Liver (tissue), 9 donors: Measurements from ENCODE around the gene TBC1D7. TPM values are rescaled to one million over a fixed set of nuclear protein-coding genes. Genes with fewer than 3 reads are reported as not detected.

Experiments
- DNase-seq: peaks from one replicate; pipeline ENCODE4 v3.0.0-alpha.2; 2017; ENCODE audit warnings: low spot score
- H3K27ac ChIP-seq, 2 donors: one replicate each; pipeline ENCODE4 v1.7.0; 2013; ENCODE audit warnings: inconsistent platforms in 2 of 2, low read length in 2 of 2, control low read depth in 1 of 2, low read depth in 1 of 2, mild to moderate bottlenecking in 1 of 2
- H3K27me3 ChIP-seq, 4 donors: one replicate each; pipeline versions ENCODE4 v1.6.1 to v1.7.0; 2013; ENCODE audit warnings: low read length in 3 of 4, inconsistent platforms in 1 of 4, mild to moderate bottlenecking in 1 of 4, moderate library complexity in 1 of 4; ENCODE audit not compliant: control insufficient read depth in 4 of 4, insufficient read depth in 4 of 4
- H3K36me3 ChIP-seq, 4 donors: one replicate each; pipeline versions ENCODE4 v1.6.1 to v1.7.0; 2013; ENCODE audit warnings: low read length in 3 of 4, mild to moderate bottlenecking in 3 of 4, low read depth in 1 of 4, moderate library complexity in 1 of 4; ENCODE audit not compliant: control insufficient read depth in 4 of 4, insufficient read depth in 3 of 4
- H3K4me1 ChIP-seq, 4 donors: one replicate each; pipeline versions ENCODE4 v1.6.1 to v1.7.0; 2013; ENCODE audit warnings: low read length in 3 of 4, mild to moderate bottlenecking in 3 of 4, moderate library complexity in 1 of 4; ENCODE audit not compliant: control insufficient read depth in 4 of 4, insufficient read depth in 4 of 4
- H3K4me3 ChIP-seq, 3 donors: one replicate each; pipeline versions ENCODE4 v1.6.1 to v1.7.0; 2013; ENCODE audit warnings: low read length in 3 of 3, control low read depth in 1 of 3, low read depth in 1 of 3, mild to moderate bottlenecking in 1 of 3
- H3K9ac ChIP-seq, 2 donors: one replicate each; pipeline ENCODE4 v1.7.0; 2013; ENCODE audit warnings: low read length in 2 of 2, mild to moderate bottlenecking in 2 of 2, moderate library complexity in 2 of 2, control low read depth in 1 of 2, low read depth in 1 of 2
- H3K9me3 ChIP-seq, 4 donors: one replicate each; pipeline versions ENCODE4 v1.6.1 to v1.7.0; 2013; ENCODE audit warnings: low read length in 3 of 4; ENCODE audit not compliant: control insufficient read depth in 4 of 4
- ATF3 ChIP-seq: IDR thresholded peaks from 2 replicates; pipeline ENCODE4 v1.6.1; 2016; ENCODE audit warnings: antibody characterized with exemption
- FOXA1 ChIP-seq: IDR thresholded peaks from 2 replicates; pipeline ENCODE4 v1.6.1; 2016; ENCODE audit warnings: antibody characterized with exemption
- FOXA2 ChIP-seq: IDR thresholded peaks from 2 replicates; pipeline ENCODE4 v1.6.1; 2016; ENCODE audit warnings: antibody characterized with exemption
- GABPA ChIP-seq, 2 donors: IDR thresholded peaks in 1 of 2; conservative IDR thresholded peaks in 1 of 2; 2 replicates each; pipeline ENCODE4 v1.6.1; 2016; ENCODE audit warnings: antibody characterized with exemption in 2 of 2, mild to moderate bottlenecking in 1 of 2, moderate library complexity in 1 of 2
- HNF4A ChIP-seq, 2 donors: conservative IDR thresholded peaks; 2 replicates each; pipeline ENCODE4 v1.6.1; 2016; ENCODE audit warnings: antibody characterized with exemption in 2 of 2, mild to moderate bottlenecking in 2 of 2
- HNF4G ChIP-seq: IDR thresholded peaks from 2 replicates; pipeline ENCODE4 v1.6.1; 2016; ENCODE audit warnings: antibody characterized with exemption
- JUND ChIP-seq, 2 donors: IDR thresholded peaks; 2 replicates each; pipeline ENCODE4 v1.6.1; 2016; ENCODE audit warnings: antibody characterized with exemption in 2 of 2
- NR2F2 ChIP-seq: IDR thresholded peaks from 2 replicates; pipeline ENCODE4 v1.6.1; 2016; ENCODE audit warnings: antibody characterized with exemption
- RAD21 ChIP-seq, 2 donors: IDR thresholded peaks; 2 replicates each; pipeline ENCODE4 v1.6.1; 2016; ENCODE audit warnings: antibody characterized with exemption in 2 of 2, mild to moderate bottlenecking in 2 of 2
- REST ChIP-seq: IDR thresholded peaks from 2 replicates; pipeline ENCODE4 v1.6.1; 2016; ENCODE audit warnings: antibody characterized with exemption, mild to moderate bottlenecking
- RXRA ChIP-seq, 2 donors: IDR thresholded peaks; 2 replicates each; pipeline ENCODE4 v1.6.1; 2017 to 2018; ENCODE audit warnings: antibody characterized with exemption in 2 of 2, mild to moderate bottlenecking in 1 of 2
- TAF1 ChIP-seq: conservative IDR thresholded peaks from 2 replicates; pipeline ENCODE4 v1.6.1; 2016; ENCODE audit warnings: antibody characterized with exemption, mild to moderate bottlenecking
- YY1 ChIP-seq: IDR thresholded peaks from 2 replicates; pipeline ENCODE4 v1.6.1; 2016; ENCODE audit warnings: antibody characterized with exemption, mild to moderate bottlenecking
- ZBTB33 ChIP-seq: IDR thresholded peaks from 2 replicates; pipeline ENCODE4 v1.6.1; 2016; ENCODE audit warnings: antibody characterized with exemption
- WGBS: extraction: QIAGEN DNeasy Blood & Tissue Kit; methylation state at CpG from one replicate; pipeline ENCODE4 v1.1.7; 2013; 5-methylcytosine and 5-hydroxymethylcytosine counted together
- polyA plus RNA-seq, 2 donors: library from polyadenylated mRNA; stranded (reverse) in 1 of 2; unstranded in 1 of 2; fragments of 200-250 nt in 1 of 2; fragments of >200 nt in 1 of 2; fragmentation: Nextera tagmentation in 1 of 2; extraction: Ambion mirVana in 1 of 2; gene quantifications; one replicate each; pipeline versions ENCODE4 v1.2.1 to v1.2.3, GENCODE V29; 2013 to 2015
- total RNA-seq, 2 donors: library from RNA; depleted of rRNA; stranded (reverse); fragments of >200 nt; gene quantifications; one replicate each; pipeline ENCODE4 v1.2.3, GENCODE V29; 2014
- donor health status: healthy.
- donor health status: healthy.
- donor health status: healthy.
- donor health status: healthy.
- donor health status: healthy.

The TBC1D7 gene
- total and polyA plus RNA-seq, 4 donors, result 9.6 to 18.8 (median 10.6) TPM

GRCh38 chr6:13261464-13261994 is 66.8 kb downstream of the TBC1D7 start:
- H3K9me3 ChIP-seq, result no peaks in the 10 kb centered on the region
- H3K4me1 ChIP-seq, result peaks cover 0 to 4% (median 2%) of the 10 kb centered on the region in 4 donors
- H3K4me3 ChIP-seq, result no peak overlapping the region
- H3K27ac ChIP-seq, result no peak overlapping the region
- no peaks in the 10 kb centered on the region for H3K36me3 ChIP-seq
- TF ChIP-seq HNF4G, result no peak
- no peak for TF ChIP-seq HNF4A (conservative IDR thresholded peaks at IDR 0.05)
- TF ChIP-seq NR2F2, result no peak
- no peak for TF ChIP-seq RAD21 (IDR thresholded peaks at IDR 0.05)
- TF ChIP-seq GABPA (IDR thresholded peaks at IDR 0.05 in 1 of 2, conservative IDR thresholded peaks at IDR 0.05 in 1 of 2), result no peak
- peak in 1 of 2 donors; percentile 24 for TF ChIP-seq RXRA (IDR thresholded peaks at IDR 0.05)
- H3K27me3 ChIP-seq, result no peaks in the 10 kb centered on the region
- 66% methylated on average over 1 of the region's 1 CpG for WGBS
- DNase-seq, result no peak
- H3K9ac ChIP-seq, result no peak overlapping the region

GRCh38 chr6:13260831-13261230 is 67.5 kb downstream of the TBC1D7 start:
- H3K36me3 ChIP-seq, result no peaks in the 10 kb centered on the region
- no peak overlapping the region for H3K9ac ChIP-seq
- TF ChIP-seq RAD21 (IDR thresholded peaks at IDR 0.05) (no peak), REST (no peak), GABPA (IDR thresholded peaks at IDR 0.05 in 1 of 2, conservative IDR thresholded peaks at IDR 0.05 in 1 of 2) (no peak), FOXA2 (no peak), TAF1 (no peak)
- peaks cover 0 to 3% (median 1%) of the 10 kb centered on the region in 4 donors for H3K9me3 ChIP-seq
- no peak for DNase-seq
- H3K27ac ChIP-seq, result no peak overlapping the region
- peaks cover 0 to 7% (median 2%) of the 10 kb centered on the region in 4 donors for H3K4me1 ChIP-seq
- WGBS, result 90% methylated on average over 5 of the region's 5 CpGs
- H3K4me3 ChIP-seq, result no peak overlapping the region
- H3K27me3 ChIP-seq, result no peaks in the 10 kb centered on the region

- no peak for DNase-seq
- no peak for TF ChIP-seq RAD21 (IDR thresholded peaks at IDR 0.05)
- Histone ChIP-seq H3K9ac (no peak overlapping the region), H3K27ac (no peak overlapping the region), H3K27me3 (no peaks in the 10 kb centered on the region), H3K4me1 (peaks cover 0 to 7% (median 2%) of the 10 kb centered on the region in 4 donors), H3K9me3 (peaks cover 0 to 10% (median 3%) of the 10 kb centered on the region in 4 donors), H3K36me3 (no peaks in the 10 kb centered on the region), H3K4me3 (no peak overlapping the region)
- WGBS, result 93% methylated on average over 7 of the region's 7 CpGs
These were observed 68.2 kb downstream of the TBC1D7 start for GRCh38 chr6:13260101-13260598.

GRCh38 chr6:13259393-13259792 is 68.9 kb downstream of the TBC1D7 start:
- Histone ChIP-seq H3K9ac (no peak overlapping the region), H3K27me3 (no peaks in the 10 kb centered on the region), H3K4me1 (peaks cover 0 to 7% (median 2%) of the 10 kb centered on the region in 4 donors), H3K9me3 (peaks cover 0 to 12% (median 3%) of the 10 kb centered on the region in 4 donors), H3K36me3 (no peaks in the 10 kb centered on the region), H3K4me3 (no peak overlapping the region), H3K27ac (no peak overlapping the region)
- no peak for DNase-seq
- 92% methylated on average over 3 of the region's 3 CpGs for WGBS
- no peak for TF ChIP-seq ATF3
- TF ChIP-seq ZBTB33, result no peak
- no peak for TF ChIP-seq FOXA1
- TF ChIP-seq NR2F2, result no peak
- no peak for TF ChIP-seq YY1
- TF ChIP-seq RAD21 (IDR thresholded peaks at IDR 0.05), result no peak
- no peak for TF ChIP-seq REST
- TF ChIP-seq JUND (IDR thresholded peaks at IDR 0.05), result no peak
